Gastrocnemius medialis (tissue), 4 donors: Measurements from ENCODE around the gene ACADL. TPM values are rescaled to one million over a fixed set of nuclear protein-coding genes. Genes with fewer than 3 reads are reported as not detected.

ENCODE experiments used
- ATAC-seq, 2 donors: fragments of 150-250 bp; one replicate each; pipeline ENCODE4 v1.9.1; 2016
- DNase-seq, 2 donors: peaks; one replicate each; pipeline ENCODE4 v3.0.0-alpha.2; 2019
- H3K27ac ChIP-seq, 4 donors: fragments of 200-600 bp; sonication (generic); 1 replicate in 1 of 4; 2 replicates in 3 of 4; pipeline ENCODE4 v1.5.1; 2016 to 2018; ENCODE audit warnings: mild to moderate bottlenecking in 2 of 4, moderate library complexity in 1 of 4
- H3K27me3 ChIP-seq, 3 donors: fragments of 200-600 bp; sonication (generic) in 2 of 3; 1 replicate in 1 of 3; 2 replicates in 2 of 3; pipeline versions ENCODE4 v1.5.1 to v1.6.0; 2016 to 2019; ENCODE audit warnings: mild to moderate bottlenecking in 1 of 3, moderate library complexity in 1 of 3
- H3K36me3 ChIP-seq, 2 donors: fragments of 200-600 bp; sonication (generic) in 1 of 2; one replicate each; pipeline ENCODE4 v1.5.1; 2017 to 2018
- H3K4me1 ChIP-seq, 2 donors: fragments of 200-600 bp; sonication (generic) in 1 of 2; one replicate each; pipeline ENCODE4 v1.5.1; 2016 to 2017; ENCODE audit warnings: mild to moderate bottlenecking in 2 of 2
- H3K4me3 ChIP-seq, 4 donors: fragments of 200-600 bp; sonication (generic) in 3 of 4; 1 replicate in 1 of 4; 2 replicates in 3 of 4; pipeline ENCODE4 v1.5.1; 2016 to 2019; ENCODE audit warnings: mild to moderate bottlenecking in 2 of 4
- H3K9me3 ChIP-seq, 3 donors: fragments of 200-600 bp; sonication (generic) in 2 of 3; 1 replicate in 1 of 3; 2 replicates in 2 of 3; pipeline ENCODE4 v1.5.1; 2016 to 2019
- CTCF ChIP-seq, 5 experiments: fragments of 450-650 bp in 3 of 5; fragments of 200-600 bp in 2 of 5; sonication (generic) in 2 of 5; IDR thresholded peaks in 4 of 5; conservative IDR thresholded peaks in 1 of 5; 1 replicate in 4 of 5; 2 replicates in 1 of 5; pipeline ENCODE4 v1.5.1; 2016 to 2019; ENCODE audit warnings: antibody characterized with exemption in 5 of 5, mild to moderate bottlenecking in 3 of 5, moderate library complexity in 3 of 5
- POLR2A ChIP-seq, 2 donors: fragments of 450-650 bp; IDR thresholded peaks; one replicate each; pipeline ENCODE4 v1.6.1; 2017; ENCODE audit warnings: antibody characterized with exemption in 2 of 2, mild to moderate bottlenecking in 2 of 2, moderate library complexity in 2 of 2
- in situ Hi-C, 4 donors: fragments of 200-750 bp; cut with MboI; loops; one replicate each; pipeline versions ENCODE4 v1.15.0 to v1.8.0; 2017; ENCODE audit warnings: low sequenced_read_pairs in 4 of 4
- intact Hi-C: fragments of 100-400 bp; cut with DNase I; formaldehyde crosslinking; loops from one replicate; pipeline ENCODE4 v1.15.1; 2023; ENCODE audit warnings: low total_unique reads
- total RNA-seq, 4 donors: library from RNA; depleted of rRNA; stranded (reverse); fragments of >200 nt; gene quantifications; one replicate each; pipeline versions ENCODE4 v1.1.0 to v1.2.3, GENCODE V29; 2016

The ACADL gene
- total RNA-seq, 4 donors from 2014 or later = 1.6 to 8.2 (median 5.3) TPM

GRCh38 chr2:210267698-210268097 is 42.5 kb upstream of the ACADL start:
- in situ Hi-C loops = no loop called here
- H3K27me3 ChIP-seq = no peaks in the 10 kb centered on the region
- ATAC-seq = no peak
- no peak for TF ChIP-seq CTCF (IDR thresholded peaks at IDR 0.05 in 4 of 5, conservative IDR thresholded peaks at IDR 0.05 in 1 of 5)
- no peak for TF ChIP-seq POLR2A (IDR thresholded peaks at IDR 0.05)
- intact Hi-C loops = no loop called here
- no peaks in the 10 kb centered on the region for H3K36me3 ChIP-seq
- DNase-seq = no peak
- H3K4me1 ChIP-seq = no peaks in the 10 kb centered on the region
- H3K9me3 ChIP-seq = no peaks in the 10 kb centered on the region
- H3K27ac ChIP-seq = no peak overlapping the region
- H3K4me3 ChIP-seq = no peak overlapping the region

GRCh38 chr2:210264282-210264681 is 39.0 kb upstream of the ACADL start:
- Histone ChIP-seq H3K36me3 (no peaks in the 10 kb centered on the region), H3K27me3 (no peaks in the 10 kb centered on the region), H3K9me3 (no peaks in the 10 kb centered on the region), H3K27ac (no peak overlapping the region), H3K4me3 (no peak overlapping the region), H3K4me1 (no peaks in the 10 kb centered on the region)
- in situ Hi-C loops (no loop called here), intact Hi-C loops (no loop called here)
- no peak for TF ChIP-seq CTCF (IDR thresholded peaks at IDR 0.05 in 4 of 5, conservative IDR thresholded peaks at IDR 0.05 in 1 of 5)
- TF ChIP-seq POLR2A (IDR thresholded peaks at IDR 0.05) = no peak
- ATAC-seq = no peak
- no peak for DNase-seq

GRCh38 chr2:210263841-210264240 is 38.6 kb upstream of the ACADL start:
- intact Hi-C loops = no loop called here
- in situ Hi-C loops = no loop called here
- no peak for DNase-seq
- H3K36me3 ChIP-seq = no peaks in the 10 kb centered on the region
- no peaks in the 10 kb centered on the region for H3K9me3 ChIP-seq
- no peak for ATAC-seq
- no peak overlapping the region for H3K4me3 ChIP-seq
- H3K27me3 ChIP-seq = no peaks in the 10 kb centered on the region
- no peak overlapping the region for H3K27ac ChIP-seq
- H3K4me1 ChIP-seq = no peaks in the 10 kb centered on the region
- no peak for TF ChIP-seq POLR2A (IDR thresholded peaks at IDR 0.05)
- no peak for TF ChIP-seq CTCF (IDR thresholded peaks at IDR 0.05 in 4 of 5, conservative IDR thresholded peaks at IDR 0.05 in 1 of 5)

GRCh38 chr2:210262036-210262435 is 36.8 kb upstream of the ACADL start:
- no peak overlapping the region for H3K27ac ChIP-seq
- H3K9me3 ChIP-seq = no peaks in the 10 kb centered on the region
- in situ Hi-C loops (no loop called here), intact Hi-C loops (no loop called here)
- no peaks in the 10 kb centered on the region for H3K27me3 ChIP-seq
- H3K4me1 ChIP-seq = no peaks in the 10 kb centered on the region
- no peak for DNase-seq
- TF ChIP-seq CTCF (IDR thresholded peaks at IDR 0.05 in 4 of 5, conservative IDR thresholded peaks at IDR 0.05 in 1 of 5) (no peak), POLR2A (IDR thresholded peaks at IDR 0.05) (no peak)
- no peak overlapping the region for H3K4me3 ChIP-seq
- no peak for ATAC-seq
- no peaks in the 10 kb centered on the region for H3K36me3 ChIP-seq

- Histone ChIP-seq H3K4me1 (no peaks in the 10 kb centered on the region), H3K27ac (no peak overlapping the region), H3K36me3 (no peaks in the 10 kb centered on the region), H3K9me3 (no peaks in the 10 kb centered on the region), H3K27me3 (no peaks in the 10 kb centered on the region), H3K4me3 (no peak overlapping the region)
- in situ Hi-C loops = no loop called here
- DNase-seq = no peak
- intact Hi-C loops = no loop called here
- no peak for TF ChIP-seq CTCF (IDR thresholded peaks at IDR 0.05 in 4 of 5, conservative IDR thresholded peaks at IDR 0.05 in 1 of 5)
- TF ChIP-seq POLR2A (IDR thresholded peaks at IDR 0.05) = no peak
- no peak for ATAC-seq
Measured at GRCh38 chr2:210259687-210260086, 34.4 kb upstream of the ACADL start.
